Thyroid gland (tissue), 4 donors: Measurements from ENCODE around the gene LCP1. TPM values are rescaled to one million over a fixed set of nuclear protein-coding genes. Genes with fewer than 3 reads are reported as not detected.

ENCODE experiments used
- DNase-seq, 2 donors: peaks; one replicate each; pipeline ENCODE4 v3.0.0-alpha.2; 2019
- H3K27ac ChIP-seq, 3 donors: fragments of 200-600 bp; sonication (generic); 1 replicate in 2 of 3; 2 replicates in 1 of 3; pipeline ENCODE4 v1.5.1; 2016 to 2019; ENCODE audit warnings: mild to moderate bottlenecking in 1 of 3, moderate library complexity in 1 of 3
- H3K27me3 ChIP-seq: fragments of 200-600 bp; sonication (generic); one replicate; pipeline ENCODE4 v1.5.1; 2019
- H3K36me3 ChIP-seq, 2 donors: fragments of 200-600 bp; sonication (generic); one replicate each; pipeline ENCODE4 v1.5.1; 2016 to 2019
- H3K4me1 ChIP-seq, 2 donors: fragments of 200-600 bp; sonication (generic); one replicate each; pipeline ENCODE4 v1.5.1; 2017 to 2019
- H3K4me3 ChIP-seq, 3 donors: fragments of 200-600 bp; sonication (generic); replicated peaks in 1 of 3; 1 replicate in 2 of 3; 2 replicates in 1 of 3; pipeline ENCODE4 v1.5.1; 2016; ENCODE audit warnings: mild to moderate bottlenecking in 1 of 3
- H3K9me3 ChIP-seq: fragments of 200-600 bp; sonication (generic); one replicate; pipeline ENCODE4 v1.5.1; 2017
- CTCF ChIP-seq, 6 experiments: fragments of 200-600 bp in 3 of 6; fragments of 450-650 bp in 3 of 6; sonication (generic) in 3 of 6; IDR thresholded peaks; one replicate each; pipeline ENCODE4 v1.5.1; 2016 to 2019; ENCODE audit warnings: antibody characterized with exemption in 6 of 6, mild to moderate bottlenecking in 2 of 6, inconsistent platforms in 1 of 6, moderate library complexity in 1 of 6
- POLR2A ChIP-seq, 2 donors: fragments of 450-650 bp; IDR thresholded peaks; one replicate each; pipeline ENCODE4 v1.6.1; 2017; ENCODE audit warnings: antibody characterized with exemption in 2 of 2, mild to moderate bottlenecking in 2 of 2, moderate library complexity in 1 of 2
- WGBS, 2 donors: methylation state at CpG; one replicate each; pipeline ENCODE4 v1.1.5; 2017; 5-methylcytosine and 5-hydroxymethylcytosine counted together
- intact Hi-C: fragments of 100-400 bp; cut with DNase I; formaldehyde crosslinking; loops from one replicate; pipeline ENCODE4 v1.15.1; 2023
- total RNA-seq, 4 donors: library from RNA; depleted of rRNA; stranded (reverse); fragments of >200 nt; gene quantifications; one replicate each; pipeline ENCODE4 v1.2.3, GENCODE V29; 2016

The LCP1 gene
- total RNA-seq, 4 donors from 2014 or later: 8.7 to 27.3 (median 11.9) TPM

- Histone ChIP-seq H3K4me1 (no peaks in the 10 kb centered on the region), H3K27ac (no peak overlapping the region), H3K27me3 (no peaks in the 10 kb centered on the region), H3K4me3 (no peak overlapping the region), H3K36me3 (no peaks in the 10 kb centered on the region), H3K9me3 (no peaks in the 10 kb centered on the region)
- no peak for DNase-seq
- intact Hi-C loops: no loop called here
- TF ChIP-seq CTCF (IDR thresholded peaks at IDR 0.05): no peak
- no peak for TF ChIP-seq POLR2A (IDR thresholded peaks at IDR 0.05)
- WGBS, 2 donors: 69 to 72% methylated on average over 4 of the region's 4 CpGs
These were observed 10.8 kb downstream of the LCP1 start for GRCh38 chr13:46171217-46171616.

GRCh38 chr13:46170687-46171086 lies 11.3 kb downstream of the LCP1 start:
- intact Hi-C loops: no loop called here
- H3K9me3 ChIP-seq: no peaks in the 10 kb centered on the region
- WGBS, 2 donors: 44 to 48% methylated on average over 3 of the region's 3 CpGs
- no peak for DNase-seq
- H3K36me3 ChIP-seq: no peaks in the 10 kb centered on the region
- no peaks in the 10 kb centered on the region for H3K4me1 ChIP-seq
- H3K4me3 ChIP-seq: no peak overlapping the region
- no peak overlapping the region for H3K27ac ChIP-seq
- TF ChIP-seq CTCF (IDR thresholded peaks at IDR 0.05) (no peak), POLR2A (IDR thresholded peaks at IDR 0.05) (no peak)
- no peaks in the 10 kb centered on the region for H3K27me3 ChIP-seq

GRCh38 chr13:46170268-46170667 lies 11.7 kb downstream of the LCP1 start:
- TF ChIP-seq POLR2A (IDR thresholded peaks at IDR 0.05): no peak
- no peak for TF ChIP-seq CTCF (IDR thresholded peaks at IDR 0.05)
- H3K36me3 ChIP-seq: no peaks in the 10 kb centered on the region
- intact Hi-C loops: no loop called here
- H3K4me3 ChIP-seq: no peak overlapping the region
- no peaks in the 10 kb centered on the region for H3K9me3 ChIP-seq
- WGBS, 2 donors: 62 to 68% methylated on average over 5 to 7 of the region's 7 CpGs
- DNase-seq: no peak
- no peaks in the 10 kb centered on the region for H3K4me1 ChIP-seq
- H3K27ac ChIP-seq: no peak overlapping the region
- no peaks in the 10 kb centered on the region for H3K27me3 ChIP-seq

- intact Hi-C loops: no loop called here
- no peak for DNase-seq
- no peaks in the 10 kb centered on the region for H3K9me3 ChIP-seq
- H3K27ac ChIP-seq: no peak overlapping the region
- H3K4me1 ChIP-seq: no peaks in the 10 kb centered on the region
- no peaks in the 10 kb centered on the region for H3K27me3 ChIP-seq
- no peak for TF ChIP-seq POLR2A (IDR thresholded peaks at IDR 0.05)
- TF ChIP-seq CTCF (IDR thresholded peaks at IDR 0.05): no peak
- WGBS, 2 donors: 97 to 98% methylated on average over 2 of the region's 2 CpGs
- H3K36me3 ChIP-seq: no peaks in the 10 kb centered on the region
- H3K4me3 ChIP-seq: no peak overlapping the region
These were observed 12.2 kb downstream of the LCP1 start for GRCh38 chr13:46169758-46170157.

GRCh38 chr13:46168783-46169182 lies 13.2 kb downstream of the LCP1 start:
- WGBS, 2 donors: 56% methylated on average over 1 of the region's 1 CpG
- no peak for DNase-seq

More at GRCh38 chr13:46168783-46169182, 13.2 kb downstream of the LCP1 start:
- TF ChIP-seq CTCF (IDR thresholded peaks at IDR 0.05): no peak
- no peak for TF ChIP-seq POLR2A (IDR thresholded peaks at IDR 0.05)
- Histone ChIP-seq H3K4me3 (no peak overlapping the region), H3K9me3 (no peaks in the 10 kb centered on the region), H3K4me1 (no peaks in the 10 kb centered on the region), H3K36me3 (no peaks in the 10 kb centered on the region), H3K27ac (no peak overlapping the region), H3K27me3 (no peaks in the 10 kb centered on the region)
- intact Hi-C loops: no loop called here
